AG09309 (cell line): Measurements from ENCODE around the gene TSPAN17.

Experiments used
- DNase-seq: peaks from one replicate; pipeline ENCODE4 v3.0.0-alpha.2; 2010; ENCODE audit warnings: low read depth
- H3K4me3 ChIP-seq: 2 replicates; pipeline ENCODE4 v1.5.1; 2011; ENCODE audit warnings: mild to moderate bottlenecking, low read depth, low read length, moderate library complexity; ENCODE audit not compliant: control insufficient read depth
- TF ChIP-seq, protein P1 (sequence below): IDR thresholded peaks from 2 replicates; pipeline ENCODE4 v1.5.1; 2011; ENCODE audit warnings: mild to moderate bottlenecking, low read depth, low read length, inconsistent platforms; ENCODE audit not compliant: insufficient read depth, control insufficient read depth; ENCODE audit errors: missing control alignments

The TSPAN17 gene

DNA sequence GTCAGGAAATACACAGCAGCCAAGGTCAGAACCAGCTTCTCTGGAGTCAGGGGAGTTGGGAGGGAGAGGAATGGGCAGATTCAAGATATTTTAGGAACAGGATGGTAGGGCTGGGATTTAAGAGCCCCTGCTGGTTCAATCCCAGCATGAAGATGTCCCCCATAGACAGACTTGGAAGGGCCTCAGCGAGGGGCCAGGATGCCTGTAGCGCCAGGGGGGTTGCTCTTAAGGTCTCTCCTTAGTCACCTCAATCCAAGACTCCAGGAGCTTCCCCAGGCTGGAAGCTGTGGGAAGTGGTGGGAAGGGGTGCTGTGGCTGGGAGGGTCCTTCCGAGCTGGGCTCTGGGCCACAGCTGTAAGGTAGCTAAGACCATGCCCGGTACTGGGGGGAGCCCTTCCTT, 8.1 kb upstream of the TSPAN17 start:
- no peak overlapping the region for H3K4me3 ChIP-seq
- TF ChIP-seq, protein P1, sequence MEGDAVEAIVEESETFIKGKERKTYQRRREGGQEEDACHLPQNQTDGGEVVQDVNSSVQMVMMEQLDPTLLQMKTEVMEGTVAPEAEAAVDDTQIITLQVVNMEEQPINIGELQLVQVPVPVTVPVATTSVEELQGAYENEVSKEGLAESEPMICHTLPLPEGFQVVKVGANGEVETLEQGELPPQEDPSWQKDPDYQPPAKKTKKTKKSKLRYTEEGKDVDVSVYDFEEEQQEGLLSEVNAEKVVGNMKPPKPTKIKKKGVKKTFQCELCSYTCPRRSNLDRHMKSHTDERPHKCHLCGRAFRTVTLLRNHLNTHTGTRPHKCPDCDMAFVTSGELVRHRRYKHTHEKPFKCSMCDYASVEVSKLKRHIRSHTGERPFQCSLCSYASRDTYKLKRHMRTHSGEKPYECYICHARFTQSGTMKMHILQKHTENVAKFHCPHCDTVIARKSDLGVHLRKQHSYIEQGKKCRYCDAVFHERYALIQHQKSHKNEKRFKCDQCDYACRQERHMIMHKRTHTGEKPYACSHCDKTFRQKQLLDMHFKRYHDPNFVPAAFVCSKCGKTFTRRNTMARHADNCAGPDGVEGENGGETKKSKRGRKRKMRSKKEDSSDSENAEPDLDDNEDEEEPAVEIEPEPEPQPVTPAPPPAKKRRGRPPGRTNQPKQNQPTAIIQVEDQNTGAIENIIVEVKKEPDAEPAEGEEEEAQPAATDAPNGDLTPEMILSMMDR = no peak
- no peak for DNase-seq

DNA sequence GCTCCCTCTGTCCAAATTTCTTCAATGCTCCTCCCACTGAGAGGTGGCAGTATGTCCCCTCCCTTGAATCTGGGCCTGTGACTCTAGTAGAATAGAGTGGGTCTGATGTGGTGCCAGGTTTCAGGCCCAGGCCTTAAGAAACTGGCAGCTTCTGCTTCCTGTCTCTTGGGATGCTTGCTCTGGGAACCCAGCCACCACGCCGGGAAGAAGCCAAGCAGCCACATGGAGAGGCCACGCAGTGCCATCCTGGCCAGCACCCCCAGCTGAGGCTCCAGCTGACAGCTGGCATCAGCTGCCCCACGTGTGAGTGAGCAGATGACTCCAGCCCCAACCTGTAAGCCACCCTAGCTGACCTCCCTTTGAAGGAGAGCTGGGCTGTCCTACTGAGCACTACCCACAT, 7.3 kb upstream of the TSPAN17 start:
- no peak for DNase-seq
- H3K4me3 ChIP-seq = no peak overlapping the region
- TF ChIP-seq, protein P1 = no peak

DNA sequence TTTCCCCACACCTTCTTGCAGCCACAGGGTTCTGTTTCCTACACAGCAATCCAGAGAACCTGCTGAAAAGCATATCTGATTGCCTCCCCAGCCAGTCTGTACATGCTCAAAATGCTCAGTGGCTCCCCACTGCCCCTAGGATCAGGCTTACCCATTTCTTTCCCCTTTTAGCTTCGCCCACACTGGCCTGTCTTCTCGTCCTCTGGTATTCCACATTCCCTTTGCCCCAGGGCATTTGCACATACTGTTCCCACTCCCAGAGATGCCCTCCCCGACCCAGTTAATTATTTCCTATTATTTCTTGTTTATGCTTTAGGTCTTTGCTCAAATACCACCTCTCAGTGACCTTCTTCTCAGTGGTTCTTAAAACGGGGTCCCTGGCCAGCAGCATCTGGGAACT, 6.7 kb upstream of the TSPAN17 start:
- H3K4me3 ChIP-seq = no peak overlapping the region
- no peak for DNase-seq
- TF ChIP-seq, protein P1 = no peak

DNA sequence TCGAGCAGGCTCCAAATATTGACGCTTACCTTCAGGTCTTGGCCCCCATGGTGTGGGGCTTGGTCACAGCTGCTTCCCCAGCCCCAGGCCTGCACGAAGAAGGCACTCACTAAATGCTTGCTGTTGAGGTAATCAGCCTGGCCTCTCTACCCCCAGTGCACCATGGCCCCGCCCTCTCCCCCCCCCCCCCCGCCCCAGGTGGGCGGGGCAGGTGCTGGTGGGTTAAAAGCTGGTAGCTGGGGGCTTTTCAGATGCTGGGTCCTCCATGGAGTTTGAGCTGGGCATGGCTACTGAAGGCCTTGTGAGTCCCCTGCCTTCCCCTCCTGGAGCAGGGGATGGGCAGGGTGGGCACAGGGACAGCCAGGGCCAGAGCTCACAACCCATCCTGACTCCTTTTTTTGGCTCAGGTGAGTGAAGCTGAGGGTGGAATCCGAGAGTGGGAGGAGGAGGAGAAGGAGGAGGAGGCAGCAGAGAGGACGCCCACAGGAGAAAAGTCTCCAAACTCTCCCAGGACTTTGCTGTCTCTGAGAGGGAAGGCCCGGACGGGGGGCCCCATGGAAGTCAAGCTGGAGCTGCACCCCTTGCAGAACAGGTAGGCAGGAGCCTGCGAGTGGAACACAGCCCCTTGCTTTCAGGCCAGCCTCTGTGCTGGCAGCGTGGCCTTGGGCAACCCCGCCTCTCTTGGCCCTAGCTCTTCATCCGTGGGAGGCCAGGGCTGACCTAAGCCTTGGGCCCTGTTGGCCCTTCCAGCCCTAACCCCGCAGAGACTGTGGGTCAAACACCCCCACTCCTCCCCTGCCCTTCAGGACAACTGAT, 4.4 kb upstream of the TSPAN17 start:
- TF ChIP-seq, protein P1 = no peak
- no peak overlapping the region for H3K4me3 ChIP-seq
- DNase-seq = no peak

DNA sequence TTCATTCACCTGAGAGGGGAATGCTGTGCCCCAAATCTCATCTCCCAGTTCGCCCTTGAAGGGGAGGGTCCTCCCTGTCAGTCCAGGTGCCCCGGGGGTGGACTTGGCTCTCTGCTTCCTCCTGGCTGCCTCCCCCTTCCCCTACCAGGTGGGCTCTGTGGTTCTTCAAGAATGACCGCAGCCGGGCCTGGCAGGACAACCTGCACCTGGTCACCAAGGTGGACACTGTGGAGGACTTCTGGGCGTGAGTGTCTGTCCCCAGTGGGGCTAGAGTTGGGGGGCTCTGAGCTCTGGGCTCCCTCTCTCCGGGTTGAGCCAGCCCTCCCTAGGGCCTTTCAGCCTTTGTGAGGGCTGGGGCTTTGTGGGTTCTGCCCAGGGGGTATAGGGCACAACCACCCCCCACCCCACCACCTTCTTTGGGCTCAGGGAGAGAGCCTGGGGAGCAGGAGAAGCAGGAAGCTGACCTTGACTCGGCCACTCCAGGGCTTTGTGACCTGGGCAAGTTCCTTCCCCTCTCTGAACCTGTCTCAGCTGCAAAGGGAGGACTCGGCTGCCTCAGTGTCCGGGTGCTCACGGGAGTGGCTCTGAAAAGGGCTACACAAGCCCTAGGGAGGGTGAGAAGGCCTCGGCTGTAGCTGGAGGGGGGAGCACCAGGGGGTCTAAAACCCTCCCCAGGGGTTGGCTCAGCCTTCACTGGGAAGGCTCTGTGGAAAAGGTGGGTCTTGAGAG, 3.6 kb upstream of the TSPAN17 start:
- H3K4me3 ChIP-seq = no peak overlapping the region
- TF ChIP-seq, protein P1 = no peak
- DNase-seq = no peak

DNA sequence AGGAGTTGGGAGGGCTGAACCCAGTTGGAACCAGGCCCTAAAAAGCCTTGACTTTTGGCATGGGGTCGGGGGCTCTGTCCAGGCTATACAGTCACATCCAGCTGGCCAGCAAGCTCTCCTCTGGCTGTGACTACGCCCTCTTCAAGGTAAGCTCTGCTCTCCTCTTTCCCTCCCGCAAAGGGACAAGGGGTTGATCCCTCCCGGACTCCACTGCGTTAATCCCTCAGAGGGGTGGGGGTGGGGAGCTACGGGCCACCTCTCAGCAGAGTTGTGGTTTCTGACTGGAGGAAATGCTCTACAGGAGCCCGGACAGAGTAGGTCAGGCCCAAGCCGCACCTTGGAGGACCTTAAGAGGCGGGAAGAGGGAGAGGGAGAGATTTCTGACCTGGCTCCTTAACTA, 3.0 kb upstream of the TSPAN17 start:
- TF ChIP-seq, protein P1 = no peak
- DNase-seq = no peak
- H3K4me3 ChIP-seq = no peak overlapping the region
